Stimulated activated CD8-positive, alpha-beta memory T cell treated with anti-CD3 and anti-CD28 coated beads, Interleukin-15, amount 100 ng/mL, for 48 hours (primary cell): ENCODE data around the gene NINJ2.
"Not testable (repeated sequence)": the region's sequence is repeated elsewhere in the genome, so short reads cannot be mapped to it uniquely, and the experiment has no call there.

ENCODE experiments used
- DNase-seq, 2 donors: peaks; one replicate each; pipeline ENCODE4 v3.0.0-alpha.2; 2020; ENCODE audit warnings: low read depth in 2 of 2

NINJ2 gene

GRCh38 chr12:663293-663871 lies at the start of gene NINJ2:
Gene NINJ2, minus strand, starts transcription at chr12:663445. Its CDS starts 85 bp downstream, at chr12:663360.
- DNase-seq: no peak

GRCh38 chr12:712172-712863 lies 49.1 kb upstream of the NINJ2 start:
- no peak for DNase-seq

- DNase-seq: no peak
These were observed 46.3 kb upstream of the NINJ2 start for GRCh38 chr12:709455-710020.

GRCh38 chr12:708084-708483 lies 44.8 kb upstream of the NINJ2 start:
- DNase-seq: not testable (repeated sequence)

- DNase-seq: no peak
These were observed 41.4 kb upstream of the NINJ2 start for GRCh38 chr12:704516-705242.

GRCh38 chr12:701896-702539 lies 38.8 kb upstream of the NINJ2 start:
- DNase-seq: no peak

GRCh38 chr12:700016-700415 lies 36.8 kb upstream of the NINJ2 start:
- no peak for DNase-seq

GRCh38 chr12:698222-698621 lies 35.0 kb upstream of the NINJ2 start:
- not testable (repeated sequence) for DNase-seq

- DNase-seq: no peak
These were observed 34.2 kb upstream of the NINJ2 start for GRCh38 chr12:697481-697880.

- DNase-seq: no peak
These were observed 31.7 kb upstream of the NINJ2 start for GRCh38 chr12:694734-695503.

GRCh38 chr12:693934-694533 lies 30.8 kb upstream of the NINJ2 start:
- DNase-seq: no peak

GRCh38 chr12:692274-692673 lies 29.0 kb upstream of the NINJ2 start:
- DNase-seq: no peak

- no peak for DNase-seq
These were observed 27.2 kb upstream of the NINJ2 start for GRCh38 chr12:690466-690865.

GRCh38 chr12:685388-685787 lies 22.1 kb upstream of the NINJ2 start:
- DNase-seq: peak; percentile 58 to 63

- no peak for DNase-seq
These were observed 21.2 kb upstream of the NINJ2 start for GRCh38 chr12:684416-684815.

- no peak for DNase-seq
These were observed 18.5 kb upstream of the NINJ2 start for GRCh38 chr12:681568-682256.

GRCh38 chr12:678747-679712 lies 15.8 kb upstream of the NINJ2 start:
- DNase-seq: no peak

- no peak for DNase-seq
These were observed 12.3 kb upstream of the NINJ2 start for GRCh38 chr12:675562-675961.

- DNase-seq: peak; percentile 75 to 82
These were observed 11.1 kb upstream of the NINJ2 start for GRCh38 chr12:674272-674781.
